Activated CD4-positive, alpha-beta T cell treated with anti-CD3 and anti-CD28 coated beads, Interleukin-2, amount 10 ng/mL, durations not matched to agents 7 days and 5 days (primary cell): ENCODE results near the gene GPX5. TPM values are rescaled to one million over a fixed set of nuclear protein-coding genes. Genes with fewer than 3 reads are reported as not detected.
A peak's percentile ranks its signal among the peaks of the same experiment; 100 is the strongest.
"Not testable (repeated sequence)": the region's sequence is repeated elsewhere in the genome, so short reads cannot be mapped to it uniquely, and the experiment has no call there.

Experiments used
- CTCF ChIA-PET: fragments of 350-600 bp; sonication (Branson Sonifier 250); formaldehyde crosslinking; loops from one replicate; lab custom pipeline; 2021; ENCODE audit warnings: antibody characterized with exemption; lab: Charles Lee
- POLR2A ChIA-PET: fragments of 350-600 bp; sonication (Branson Sonifier 250); formaldehyde crosslinking; loops from one replicate; lab custom pipeline; 2021; ENCODE audit warnings: antibody characterized with exemption; lab: Charles Lee
- DNase-seq: peaks from one replicate; pipeline ENCODE4 v3.0.0-alpha.2; 2020
- H3K27ac Mint-ChIP-seq: one replicate; pipeline ENCODE4 v1.8.0; 2021; ENCODE audit warnings: mild to moderate bottlenecking, moderate library complexity, mixed read lengths
- H3K27me3 Mint-ChIP-seq: one replicate; pipeline ENCODE4 v1.8.0; 2021; ENCODE audit warnings: mixed read lengths
- H3K36me3 Mint-ChIP-seq: one replicate; pipeline ENCODE4 v1.8.0; 2021; ENCODE audit warnings: low read depth, mixed read lengths
- H3K4me1 Mint-ChIP-seq: one replicate; pipeline ENCODE4 v1.8.0; 2021; ENCODE audit warnings: mixed read lengths
- H3K4me3 Mint-ChIP-seq: one replicate; pipeline ENCODE4 v1.8.0; 2021; ENCODE audit warnings: mild to moderate bottlenecking, moderate library complexity, mixed read lengths
- H3K9me3 Mint-ChIP-seq: one replicate; pipeline ENCODE4 v1.8.0; 2021; ENCODE audit warnings: mixed read lengths
- total RNA-seq, 2 experiments: library from RNA; stranded (reverse); gene quantifications; one replicate each; pipeline ENCODE4 v1.2.3, GENCODE V29; 2021

Gene GPX5
- total RNA-seq, 2 experiments from 2014 or later: not detected

GRCh38 chr6:28497306-28497705 lies 28.4 kb upstream of the GPX5 start:
- no peak overlapping the region for H3K27ac Mint-ChIP-seq
- CTCF ChIA-PET: no interaction called here
- peaks cover 25% of the 10 kb centered on the region for H3K27me3 Mint-ChIP-seq
- no peaks in the 10 kb centered on the region for H3K4me1 Mint-ChIP-seq
- no peaks in the 10 kb centered on the region for H3K36me3 Mint-ChIP-seq
- POLR2A ChIA-PET: no interaction called here
- no peak for DNase-seq
- H3K4me3 Mint-ChIP-seq: no peak overlapping the region
- H3K9me3 Mint-ChIP-seq: no peaks in the 10 kb centered on the region

GRCh38 chr6:28497893-28498292 lies 27.8 kb upstream of the GPX5 start:
- no peaks in the 10 kb centered on the region for H3K36me3 Mint-ChIP-seq
- ChIA-PET CTCF (no interaction called here), POLR2A (no interaction called here)
- DNase-seq: no peak
- H3K27me3 Mint-ChIP-seq: peaks cover 20% of the 10 kb centered on the region
- no peak overlapping the region for H3K27ac Mint-ChIP-seq
- no peaks in the 10 kb centered on the region for H3K4me1 Mint-ChIP-seq
- no peak overlapping the region for H3K4me3 Mint-ChIP-seq
- H3K9me3 Mint-ChIP-seq: no peaks in the 10 kb centered on the region

- H3K27ac Mint-ChIP-seq: no peak overlapping the region
- H3K27me3 Mint-ChIP-seq: peaks cover 26% of the 10 kb centered on the region
- POLR2A ChIA-PET: no interaction called here
- H3K4me3 Mint-ChIP-seq: no peak overlapping the region
- H3K36me3 Mint-ChIP-seq: no peaks in the 10 kb centered on the region
- H3K9me3 Mint-ChIP-seq: no peaks in the 10 kb centered on the region
- CTCF ChIA-PET: no interaction called here
- no peak for DNase-seq
- H3K4me1 Mint-ChIP-seq: peaks cover 3% of the 10 kb centered on the region
These were observed 24.4 kb upstream of the GPX5 start for GRCh38 chr6:28501259-28501658.

- H3K4me1 Mint-ChIP-seq: peaks cover 10% of the 10 kb centered on the region
These were observed 23.5 kb upstream of the GPX5 start for GRCh38 chr6:28502136-28502535.

GRCh38 chr6:28502709-28503305 lies 22.9 kb upstream of the GPX5 start:
- CTCF ChIA-PET, H3K27ac Mint-ChIP-seq, POLR2A ChIA-PET, DNase-seq, H3K4me3 Mint-ChIP-seq, H3K36me3 Mint-ChIP-seq, H3K9me3 Mint-ChIP-seq: not testable (repeated sequence)
- Mint-ChIP-seq H3K27me3 (peaks cover 29% of the 10 kb centered on the region), H3K4me1 (peaks cover 17% of the 10 kb centered on the region)

More at GRCh38 chr6:28502136-28502535, 23.5 kb upstream of the GPX5 start:
- H3K4me3 Mint-ChIP-seq, H3K27ac Mint-ChIP-seq, CTCF ChIA-PET, DNase-seq, POLR2A ChIA-PET, H3K36me3 Mint-ChIP-seq, H3K9me3 Mint-ChIP-seq: not testable (repeated sequence)
- peaks cover 29% of the 10 kb centered on the region for H3K27me3 Mint-ChIP-seq

- no peak overlapping the region for H3K4me3 Mint-ChIP-seq
- no peaks in the 10 kb centered on the region for H3K9me3 Mint-ChIP-seq
- H3K4me1 Mint-ChIP-seq: peaks cover 18% of the 10 kb centered on the region
- DNase-seq: no peak
- H3K27ac Mint-ChIP-seq: no peak overlapping the region
- CTCF ChIA-PET: interaction anchor here (0.6 kb wide), 1 partner anchor 25 kb away, joined by 3 read pairs; no protein-coding TSS in a partner anchor
- peaks cover 19% of the 10 kb centered on the region for H3K27me3 Mint-ChIP-seq
- POLR2A ChIA-PET: no interaction called here
- H3K36me3 Mint-ChIP-seq: no peaks in the 10 kb centered on the region
These were observed 19.9 kb upstream of the GPX5 start for GRCh38 chr6:28505733-28506132.

- Mint-ChIP-seq H3K27ac (peak overlapping the region; percentile 81), H3K36me3 (no peaks in the 10 kb centered on the region), H3K27me3 (peaks cover 19% of the 10 kb centered on the region), H3K9me3 (no peaks in the 10 kb centered on the region), H3K4me1 (peaks cover 18% of the 10 kb centered on the region), H3K4me3 (peak overlapping the region; percentile 47)
- CTCF ChIA-PET: interaction anchor here (0.6 kb wide), 1 partner anchor 117 kb away, joined by 3 read pairs; no protein-coding TSS in a partner anchor
- POLR2A ChIA-PET: no interaction called here
- no peak for DNase-seq
These were observed 18.7 kb upstream of the GPX5 start for GRCh38 chr6:28506807-28507475.

GRCh38 chr6:28511628-28512300 lies 13.9 kb upstream of the GPX5 start:
- DNase-seq: no peak
- H3K27me3 Mint-ChIP-seq: peaks cover 31% of the 10 kb centered on the region
- ChIA-PET POLR2A (no interaction called here), CTCF (interaction anchor here (2.1 kb wide), 1 partner anchor 12 kb away, joined by 7 read pairs; no protein-coding TSS in a partner anchor)
- H3K4me1 Mint-ChIP-seq: peaks cover 11% of the 10 kb centered on the region
- no peak overlapping the region for H3K4me3 Mint-ChIP-seq
- no peaks in the 10 kb centered on the region for H3K36me3 Mint-ChIP-seq
- no peaks in the 10 kb centered on the region for H3K9me3 Mint-ChIP-seq
- no peak overlapping the region for H3K27ac Mint-ChIP-seq

- POLR2A ChIA-PET, H3K36me3 Mint-ChIP-seq, H3K27ac Mint-ChIP-seq, H3K4me3 Mint-ChIP-seq, H3K4me1 Mint-ChIP-seq, H3K9me3 Mint-ChIP-seq, DNase-seq: not testable (repeated sequence)
- peaks cover 32% of the 10 kb centered on the region for H3K27me3 Mint-ChIP-seq
- CTCF ChIA-PET: interaction anchor here (2.1 kb wide), 1 partner anchor 11 kb away, joined by 7 read pairs; no protein-coding TSS in a partner anchor
These were observed 13.3 kb upstream of the GPX5 start for GRCh38 chr6:28512387-28512786.

GRCh38 chr6:28515676-28516075 lies 10.0 kb upstream of the GPX5 start, which contains the start of gene GPX6:
Gene GPX6, minus strand, starts transcription at chr6:28515793. Its CDS starts 50 bp downstream, at chr6:28515743.
- H3K36me3 Mint-ChIP-seq: no peaks in the 10 kb centered on the region
- DNase-seq: no peak
- H3K4me3 Mint-ChIP-seq: no peak within 1 kb of the TSS
- ChIA-PET CTCF (interaction anchor here (1.1 kb wide), 1 partner anchor 12 kb away, joined by 4 read pairs; no protein-coding TSS in a partner anchor), POLR2A (no interaction called here)
- no peak within 1 kb of the TSS for H3K27ac Mint-ChIP-seq
- no peaks in the 10 kb centered on the region for H3K9me3 Mint-ChIP-seq
- no peaks in the 10 kb centered on the region for H3K4me1 Mint-ChIP-seq
- peaks cover 55% of the 10 kb centered on the region for H3K27me3 Mint-ChIP-seq

GRCh38 chr6:28517964-28518363 lies 7.7 kb upstream of the GPX5 start:
- Mint-ChIP-seq H3K27ac (no peak overlapping the region), H3K36me3 (no peaks in the 10 kb centered on the region), H3K27me3 (peaks cover 60% of the 10 kb centered on the region), H3K4me1 (peaks cover 9% of the 10 kb centered on the region), H3K4me3 (no peak overlapping the region), H3K9me3 (no peaks in the 10 kb centered on the region)
- DNase-seq: no peak
- ChIA-PET CTCF (interaction anchor here (0.6 to 1.6 kb wide), 2 partner anchors 22 to 467 kb away, joined by 3 to 4 read pairs; no protein-coding TSS in a partner anchor), POLR2A (no interaction called here)

GRCh38 chr6:28522594-28523240 lies 3.0 kb upstream of the GPX5 start:
- peaks cover 54% of the 10 kb centered on the region for H3K27me3 Mint-ChIP-seq

More at GRCh38 chr6:28522594-28523240, 3.0 kb upstream of the GPX5 start:
- Mint-ChIP-seq H3K4me1 (peaks cover 36% of the 10 kb centered on the region), H3K4me3 (no peak overlapping the region), H3K36me3 (no peaks in the 10 kb centered on the region), H3K9me3 (no peaks in the 10 kb centered on the region), H3K27ac (no peak overlapping the region)
- ChIA-PET CTCF (interaction anchor here (0.6 to 2.0 kb wide), 2 partner anchors 11 to 347 kb away, joined by 3 to 7 read pairs; no protein-coding TSS in a partner anchor), POLR2A (no interaction called here)
- DNase-seq: no peak
